Hematopoietic multipotent progenitor cell treated with erythropoietin and hydrocortisone succinate and interleukin-3 and kit ligand, for 4 days (in vitro differentiated cells): ENCODE results near the gene SCARB2.

Experiments used
- DNase-seq: peaks from one replicate; pipeline ENCODE4 v3.0.0-alpha.2; 2015

The SCARB2 gene

GRCh38 chr4:76197971-76198410, 15.6 kb downstream of the SCARB2 start:
- peak; percentile 79 for DNase-seq

DNA sequence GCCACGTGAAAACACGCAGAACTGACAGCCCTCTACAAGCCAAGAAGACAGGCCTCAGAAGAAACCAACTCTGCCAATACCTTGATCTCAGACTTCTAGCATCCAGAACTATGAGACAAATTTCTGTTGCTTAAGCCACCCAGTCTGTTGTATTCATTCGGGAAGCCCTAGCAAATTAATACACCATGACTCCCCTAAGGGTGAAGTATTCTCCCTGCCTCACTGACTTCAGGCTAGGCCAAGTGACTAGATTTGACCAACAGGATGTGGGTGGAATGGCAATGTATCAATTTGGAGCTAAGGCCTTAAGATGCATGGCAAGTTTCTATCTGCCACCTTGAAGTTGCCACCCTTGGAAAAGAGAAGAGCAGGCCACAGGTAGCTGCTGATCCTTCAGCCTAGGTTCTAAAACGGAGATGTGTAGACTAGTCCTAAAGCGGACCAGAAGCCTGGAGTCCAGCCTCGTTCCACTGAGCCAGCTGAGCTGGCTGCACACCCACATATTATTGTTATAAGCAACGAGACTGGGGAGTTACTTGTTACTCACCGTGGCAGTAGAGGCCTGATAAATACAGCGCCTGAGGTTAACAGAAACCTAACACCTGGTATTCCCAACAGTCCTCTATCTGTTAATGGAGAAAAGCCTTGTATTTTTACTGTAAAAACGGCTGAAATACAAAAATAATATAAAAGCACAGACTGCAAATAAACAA, 16.4 kb downstream of the SCARB2 start:
- DNase-seq = no peak

DNA sequence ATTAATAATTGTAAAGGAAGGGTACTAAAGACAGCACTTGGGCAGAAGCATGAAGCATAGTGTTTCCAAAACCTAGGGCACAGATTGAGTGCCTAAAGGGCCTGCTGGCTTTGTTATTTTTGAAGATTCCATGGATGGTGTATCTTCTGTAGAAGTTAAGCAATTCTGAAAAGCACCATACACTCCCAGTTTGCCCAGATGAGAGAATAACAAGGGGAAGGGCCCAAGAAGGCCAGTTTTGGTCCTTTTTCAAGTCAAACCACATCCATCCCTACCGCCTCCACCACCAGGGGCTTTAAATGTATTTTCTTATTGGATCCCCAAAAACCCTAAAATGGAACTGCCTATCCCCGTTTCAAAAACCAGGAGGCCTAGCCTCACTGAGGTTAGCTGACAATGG, 17.2 kb downstream of the SCARB2 start:
- DNase-seq = no peak

- DNase-seq = no peak
Measured at GRCh38 chr4:76195326-76195725, 18.3 kb downstream of the SCARB2 start.

DNA sequence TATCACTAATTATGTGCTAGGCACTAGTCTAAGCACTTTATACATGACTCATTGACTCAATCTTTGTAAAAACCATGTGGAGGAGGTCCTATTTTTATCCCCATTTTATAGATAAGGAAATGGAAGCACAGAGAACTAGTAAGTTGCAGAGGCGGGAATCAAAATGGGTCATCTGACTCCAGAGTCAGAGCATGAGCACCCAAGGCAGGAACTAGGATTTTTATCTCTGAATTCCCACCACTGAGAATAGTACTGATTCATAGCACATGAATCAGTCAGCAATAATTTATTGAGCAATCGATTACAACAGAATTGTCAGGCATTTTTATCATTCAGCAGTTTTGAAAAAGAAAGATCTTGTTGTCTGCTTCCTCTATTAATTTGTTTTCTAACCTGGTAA, 19.3 kb downstream of the SCARB2 start:
- DNase-seq = peak; percentile 50

GRCh38 chr4:76192236-76192635, 21.4 kb downstream of the SCARB2 start:
- no peak for DNase-seq

DNA sequence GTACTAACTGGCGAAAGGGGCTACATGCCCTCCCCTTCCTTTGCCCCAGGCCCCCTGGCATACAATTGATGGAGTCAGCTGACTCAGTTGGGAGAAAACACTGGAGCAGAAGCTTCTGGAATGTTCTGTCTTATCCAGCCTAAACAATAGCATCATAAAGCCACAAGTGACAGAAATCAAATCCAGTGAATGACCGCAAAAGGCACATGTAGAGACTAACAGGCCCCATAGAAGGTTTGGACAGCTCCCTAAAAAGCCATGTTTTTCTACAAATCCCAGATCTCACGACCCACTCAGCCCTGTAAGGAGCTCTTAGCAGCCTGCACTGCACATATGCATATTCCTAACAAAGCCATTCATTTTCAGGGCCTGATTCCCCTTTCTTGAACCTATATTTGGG, 25.1 kb downstream of the SCARB2 start:
- DNase-seq = no peak

- DNase-seq = no peak
Measured at GRCh38 chr4:76188149-76188548, 25.5 kb downstream of the SCARB2 start.

DNA sequence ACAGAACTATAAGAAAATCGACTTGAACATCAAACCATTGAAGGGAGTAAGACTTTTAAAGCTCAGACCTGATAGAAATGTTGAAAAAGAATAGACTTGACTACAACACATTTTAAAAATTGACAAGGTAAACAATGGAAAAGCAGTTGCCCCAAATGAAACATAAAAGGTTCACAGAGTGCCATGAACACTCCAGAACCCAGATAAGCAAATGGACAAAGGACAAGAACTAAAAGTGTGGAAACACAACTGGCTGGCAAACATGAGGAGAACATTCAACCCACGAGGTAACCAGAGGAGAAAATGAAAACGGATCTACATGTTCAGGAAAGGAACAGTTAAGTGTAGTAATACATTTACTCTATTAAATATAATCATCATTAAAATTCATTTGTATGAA, 26.5 kb downstream of the SCARB2 start:
- no peak for DNase-seq

- no peak for DNase-seq
Measured at GRCh38 chr4:76182463-76182862, 31.2 kb downstream of the SCARB2 start.

DNA sequence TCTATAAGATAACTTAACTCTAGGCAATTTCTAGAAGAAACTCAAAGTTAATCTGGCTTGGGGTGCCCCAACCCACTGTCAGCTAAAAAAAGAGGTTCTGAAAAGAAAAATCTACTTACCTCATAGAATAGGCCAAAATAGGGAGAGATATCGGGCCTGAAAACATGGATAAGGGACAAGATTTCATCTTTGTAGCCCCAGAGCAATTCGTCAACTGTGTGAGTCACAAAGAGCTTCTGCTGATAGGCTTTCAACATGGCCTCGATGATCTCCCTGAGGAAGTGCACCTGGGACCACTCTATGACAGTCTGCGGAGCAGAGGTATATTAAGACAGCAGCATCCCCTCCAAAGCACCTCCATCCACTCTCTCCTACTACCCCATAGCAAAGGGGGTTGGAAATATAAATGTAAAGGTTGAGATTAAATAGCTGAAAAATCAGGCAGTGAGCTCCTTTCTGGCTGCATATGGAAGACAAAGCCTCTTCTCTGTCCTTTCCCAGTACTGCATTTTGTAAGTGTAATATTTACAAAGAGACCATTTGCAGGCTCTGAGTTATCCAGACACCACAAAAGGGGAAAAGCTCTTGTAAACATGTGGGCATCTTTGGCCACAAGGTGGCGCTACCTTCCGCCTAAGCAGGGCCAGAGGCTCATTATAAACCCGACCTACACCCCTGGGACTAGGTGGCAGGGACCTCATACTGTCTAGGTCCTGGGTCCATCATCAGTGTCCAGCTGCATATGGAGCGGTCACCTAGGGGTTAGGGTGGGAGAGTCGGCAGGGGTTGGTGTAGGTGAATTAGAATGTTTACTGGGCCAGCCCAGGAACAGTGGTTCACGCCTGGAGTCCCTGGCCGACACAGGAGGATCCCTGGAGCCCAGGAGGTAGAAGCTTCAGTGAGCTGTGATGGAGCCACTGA, 34.0 kb downstream of the SCARB2 start:
- peak; percentile 93 for DNase-seq

- DNase-seq = no peak
Measured at GRCh38 chr4:76178296-76178695, 35.3 kb downstream of the SCARB2 start.

- no peak for DNase-seq
Measured at GRCh38 chr4:76177709-76178108, 35.9 kb downstream of the SCARB2 start.

DNA sequence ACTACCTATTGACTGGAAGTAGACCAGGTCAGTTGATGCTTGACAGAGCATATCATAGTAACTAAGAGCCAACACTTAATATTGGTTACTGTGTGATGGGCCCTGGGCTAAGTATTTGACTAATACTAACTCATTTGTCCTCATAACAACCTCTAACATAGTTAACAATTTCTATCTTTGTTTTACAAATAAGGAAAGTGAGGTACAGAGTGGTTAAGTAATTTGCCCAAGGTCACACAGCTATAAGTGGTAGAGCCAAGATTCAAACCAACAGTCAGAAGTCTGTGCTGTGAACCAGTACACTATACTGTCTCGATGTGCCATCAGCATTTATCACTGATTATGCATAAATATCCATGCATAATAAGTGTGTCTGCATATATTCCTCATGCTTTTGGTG, 38.3 kb downstream of the SCARB2 start:
- DNase-seq = no peak

DNA sequence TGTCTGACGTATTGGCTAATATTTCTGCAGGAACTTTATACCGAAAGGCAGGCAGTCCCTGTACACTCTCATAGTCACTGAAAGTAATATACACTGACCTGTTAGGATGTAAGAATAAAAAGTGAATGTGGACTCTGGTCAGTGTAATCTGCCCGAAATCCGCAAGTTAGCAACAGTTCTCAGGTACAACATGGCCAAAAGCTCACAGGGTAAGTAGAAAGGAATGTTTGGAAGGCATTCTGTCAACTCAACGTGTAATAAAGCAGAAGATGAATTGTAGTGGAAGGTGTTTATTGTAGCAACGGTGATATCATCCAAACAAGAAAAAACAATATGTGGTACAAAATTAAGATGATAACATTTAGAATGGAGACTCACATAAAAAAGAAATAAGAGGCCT, 39.4 kb downstream of the SCARB2 start:
- no peak for DNase-seq

DNA sequence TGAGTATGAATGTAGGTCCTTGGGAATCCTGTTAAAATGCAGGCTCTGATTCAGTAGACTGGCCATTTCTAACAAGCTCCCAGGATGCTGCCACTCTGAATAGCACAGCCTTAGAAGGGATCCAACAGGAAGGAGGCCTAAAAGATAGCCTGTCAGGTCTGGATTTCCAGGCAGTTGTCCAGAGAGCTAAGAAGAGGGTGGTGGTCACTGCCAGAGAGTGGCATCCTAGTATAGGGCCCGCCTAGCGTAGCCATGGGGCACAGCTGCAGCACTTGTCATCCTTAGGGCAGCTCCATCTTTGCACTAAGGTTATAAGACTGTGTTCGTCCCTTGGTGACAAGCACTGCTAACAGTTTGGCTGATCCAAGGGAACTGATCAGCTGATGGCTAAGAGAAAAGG, 44.9 kb downstream of the SCARB2 start:
- no peak for DNase-seq

DNA sequence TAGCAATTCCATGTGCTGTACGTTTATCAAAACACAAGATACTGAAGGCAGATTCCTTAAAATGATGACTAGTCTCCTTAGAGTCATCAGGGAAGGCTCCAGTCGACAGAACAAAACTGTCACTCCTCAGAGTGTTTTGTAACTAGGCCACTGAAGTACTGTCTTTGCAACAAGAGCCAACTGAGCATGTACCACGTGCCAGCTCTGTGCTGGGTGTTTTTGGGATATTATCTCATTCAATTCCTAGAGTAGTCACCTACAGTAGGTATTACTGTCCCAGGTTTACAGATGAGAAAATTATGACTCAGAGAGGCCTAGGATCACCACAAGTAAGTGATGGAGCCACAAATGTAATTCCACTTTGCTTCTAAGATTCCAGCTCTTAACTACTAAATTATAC, 47.1 kb downstream of the SCARB2 start:
- no peak for DNase-seq

DNA sequence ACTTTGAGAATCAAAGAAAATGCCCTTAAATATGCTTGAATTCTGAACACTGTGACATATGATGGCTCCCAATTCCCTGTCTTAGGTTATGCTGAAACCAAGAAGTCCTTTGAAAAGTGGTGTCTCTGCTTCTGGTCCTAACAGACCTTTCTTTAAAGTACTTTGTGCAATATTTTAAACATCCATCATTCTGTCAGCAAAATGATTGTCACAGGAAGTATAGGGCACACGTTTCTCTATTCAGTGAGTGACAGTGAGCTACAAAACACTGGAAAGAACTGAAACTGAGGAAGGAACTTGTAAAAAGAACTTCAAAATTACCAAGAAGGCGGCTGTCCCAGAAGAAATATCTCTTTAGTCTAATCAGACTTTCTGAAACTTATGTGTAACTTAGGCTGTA, 53.3 kb downstream of the SCARB2 start:
- peak; percentile 13 for DNase-seq

GRCh38 chr4:76156635-76157034, 57.0 kb downstream of the SCARB2 start:
- DNase-seq = no peak

- DNase-seq = no peak
Measured at GRCh38 chr4:76155979-76156378, 57.6 kb downstream of the SCARB2 start.

DNA sequence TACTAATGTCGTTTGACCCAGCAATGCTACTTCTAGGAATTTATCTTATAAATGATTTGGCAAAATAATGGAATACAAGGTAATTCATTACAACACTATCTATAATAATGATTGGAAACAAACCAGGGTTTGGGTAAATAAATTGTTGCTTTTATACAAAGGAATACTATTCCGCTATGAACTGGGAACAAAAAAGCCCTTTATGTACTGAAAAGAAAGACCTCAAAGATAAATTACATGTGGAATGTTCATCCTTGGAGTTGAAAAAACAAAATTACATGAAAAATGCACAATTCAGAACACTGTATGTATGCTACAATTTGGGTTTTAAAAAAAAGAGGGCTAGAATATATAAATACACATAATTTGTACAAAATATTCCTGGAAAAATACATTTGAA, 60.3 kb downstream of the SCARB2 start:
- DNase-seq = no peak

- peak; percentile 99 for DNase-seq
Measured at GRCh38 chr4:76148142-76148865, 65.3 kb downstream of the SCARB2 start, which contains the start of gene NUP54. Gene NUP54 (minus strand): TSS chr4:76148397. CDS start chr4:76148374, 23 bp downstream.

GRCh38 chr4:76147454-76148141, 66.0 kb downstream of the SCARB2 start:
- peak; percentile 94 for DNase-seq
